Activated CD4-positive, alpha-beta T cell treated with anti-CD3 and anti-CD28 coated beads, Interleukin-2, amount 50 U/mL, for 1 hour (primary cell): ENCODE results near the gene SLFN12.
"Not testable (repeated sequence)": the region's sequence is repeated elsewhere in the genome, so short reads cannot be mapped to it uniquely, and the experiment has no call there.

Experiments
- DNase-seq: peaks from one replicate; pipeline ENCODE4 v3.0.0-alpha.2; 2020

The SLFN12 gene

GRCh38 chr17:35406568-35406967 lies 25.7 kb downstream of the SLFN12 start:
- DNase-seq: no peak

- DNase-seq: no peak
Measured at GRCh38 chr17:35404360-35404759, 27.9 kb downstream of the SLFN12 start.

GRCh38 chr17:35393783-35394182 lies 38.5 kb downstream of the SLFN12 start:
- not testable (repeated sequence) for DNase-seq

- no peak for DNase-seq
Measured at GRCh38 chr17:35390663-35391062, 41.6 kb downstream of the SLFN12 start.

- no peak for DNase-seq
Measured at GRCh38 chr17:35390156-35390555, 42.1 kb downstream of the SLFN12 start.

GRCh38 chr17:35387496-35387895 lies 44.8 kb downstream of the SLFN12 start:
- no peak for DNase-seq

- DNase-seq: no peak
Measured at GRCh38 chr17:35377706-35378105, 54.6 kb downstream of the SLFN12 start.

GRCh38 chr17:35377068-35377467 lies 55.2 kb downstream of the SLFN12 start:
- no peak for DNase-seq

- no peak for DNase-seq
Measured at GRCh38 chr17:35376245-35376644, 56.1 kb downstream of the SLFN12 start.

- DNase-seq: no peak
Measured at GRCh38 chr17:35374766-35375344, 57.4 kb downstream of the SLFN12 start.

- peak; percentile 16 for DNase-seq
Measured at GRCh38 chr17:35373984-35374765, 58.1 kb downstream of the SLFN12 start.

- peak; percentile 74 for DNase-seq
Measured at GRCh38 chr17:35373534-35373983, 58.7 kb downstream of the SLFN12 start, which contains the start of gene SLFN11. Gene SLFN11 (minus strand): TSS chr17:35373621. CDS start chr17:35363807, 9,814 bp downstream.

GRCh38 chr17:35372846-35373533 lies 59.3 kb downstream of the SLFN12 start:
- DNase-seq: no peak

GRCh38 chr17:35371934-35372333 lies 60.4 kb downstream of the SLFN12 start:
- DNase-seq: no peak

- DNase-seq: no peak
Measured at GRCh38 chr17:35368081-35368830, 64.0 kb downstream of the SLFN12 start.

GRCh38 chr17:35361027-35361426 lies 71.3 kb downstream of the SLFN12 start:
- DNase-seq: no peak
